Ishikawa (cell line): ENCODE data around the gene RASAL3.

Experiments used
- CEBPB ChIP-seq: IDR thresholded peaks from 2 replicates; pipeline ENCODE4 v1.6.1; 2012
- CREB1 ChIP-seq: IDR thresholded peaks from 2 replicates; pipeline ENCODE4 v1.6.1; 2012; ENCODE audit warnings: low read depth
- EGR1 ChIP-seq: IDR thresholded peaks from 2 replicates; pipeline ENCODE4 v1.6.1; 2012
- EP300 ChIP-seq: IDR thresholded peaks from 2 replicates; pipeline ENCODE4 v1.6.1; 2012; ENCODE audit warnings: borderline replicate concordance
- FOXM1 ChIP-seq: IDR thresholded peaks from 2 replicates; pipeline ENCODE4 v1.6.1; 2012; ENCODE audit warnings: low read depth, borderline replicate concordance
- NFIC ChIP-seq: IDR thresholded peaks from 2 replicates; pipeline ENCODE4 v1.6.1; 2012
- RAD21 ChIP-seq: IDR thresholded peaks from 2 replicates; pipeline ENCODE4 v1.6.1; 2012; ENCODE audit warnings: low read depth
- TAF1 ChIP-seq: IDR thresholded peaks from 2 replicates; pipeline ENCODE4 v1.6.1; 2012; ENCODE audit warnings: low read depth, mild to moderate bottlenecking
- TCF12 ChIP-seq: IDR thresholded peaks from 2 replicates; pipeline ENCODE4 v1.6.1; 2012; ENCODE audit warnings: low read depth
- TEAD4 ChIP-seq: IDR thresholded peaks from 2 replicates; pipeline ENCODE4 v1.6.1; 2012
- YY1 ChIP-seq: IDR thresholded peaks from 2 replicates; pipeline ENCODE4 v1.6.1; 2012; ENCODE audit warnings: low read depth
- ZBTB7A ChIP-seq: IDR thresholded peaks from 2 replicates; pipeline ENCODE4 v1.6.1; 2012; ENCODE audit warnings: low read depth
- TF ChIP-seq, protein P1 (sequence below): IDR thresholded peaks from 2 replicates; pipeline ENCODE4 v1.6.1; 2012
- TF ChIP-seq, protein P2 (sequence below): IDR thresholded peaks from 2 replicates; pipeline ENCODE4 v1.6.1; 2012; ENCODE audit warnings: low read depth, mild to moderate bottlenecking
- TF ChIP-seq, protein P3 (sequence below): IDR thresholded peaks from 2 replicates; pipeline ENCODE4 v1.6.1; 2012

Gene RASAL3

DNA sequence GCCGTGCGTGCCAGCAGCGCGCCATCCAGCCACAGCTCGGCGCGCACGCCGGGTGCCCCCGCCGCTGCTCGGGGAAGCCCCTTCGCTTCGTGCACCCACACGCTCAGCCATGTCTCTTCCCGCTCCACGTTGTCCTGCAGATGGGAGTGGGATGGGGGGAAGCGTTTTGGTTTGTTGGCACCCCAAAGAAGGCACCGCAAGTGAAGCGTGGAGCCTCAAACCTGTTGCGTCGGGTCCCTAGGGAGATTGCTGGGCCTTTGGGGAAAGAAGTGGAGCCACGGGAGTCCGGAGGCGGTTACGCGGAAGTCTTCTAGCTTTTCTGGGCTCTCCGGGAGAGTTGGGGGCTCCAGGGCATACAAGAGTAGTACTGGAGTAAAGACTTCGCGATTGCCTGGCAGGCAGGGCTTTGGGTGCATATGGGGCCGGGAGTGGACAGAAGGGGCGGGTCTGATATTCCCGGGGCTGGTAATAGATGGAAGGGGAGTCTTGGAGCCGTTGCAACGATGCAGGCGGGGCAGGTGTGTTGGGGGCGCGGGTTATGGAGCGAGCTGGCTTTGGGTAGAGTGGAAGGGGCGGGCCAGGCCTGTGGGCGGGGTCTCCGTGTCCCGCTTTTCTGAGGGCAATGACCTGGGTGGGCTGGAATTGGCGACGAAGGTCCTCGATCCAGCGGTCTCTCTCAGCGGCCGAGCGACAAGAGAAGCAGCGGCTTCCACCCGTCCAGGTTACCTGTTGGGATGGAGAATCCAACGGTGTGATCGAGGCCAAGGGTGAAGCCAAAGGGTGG lies 6.5 kb downstream of the RASAL3 start:
- TF ChIP-seq EP300 (no peak), CEBPB (no peak), TAF1 (no peak), NFIC (no peak), RAD21 (no peak), FOXM1 (no peak), ZBTB7A (no peak), EGR1 (no peak), CREB1 (no peak), YY1 (no peak), TEAD4 (no peak), TCF12 (no peak)
- TF ChIP-seq, protein P1, sequence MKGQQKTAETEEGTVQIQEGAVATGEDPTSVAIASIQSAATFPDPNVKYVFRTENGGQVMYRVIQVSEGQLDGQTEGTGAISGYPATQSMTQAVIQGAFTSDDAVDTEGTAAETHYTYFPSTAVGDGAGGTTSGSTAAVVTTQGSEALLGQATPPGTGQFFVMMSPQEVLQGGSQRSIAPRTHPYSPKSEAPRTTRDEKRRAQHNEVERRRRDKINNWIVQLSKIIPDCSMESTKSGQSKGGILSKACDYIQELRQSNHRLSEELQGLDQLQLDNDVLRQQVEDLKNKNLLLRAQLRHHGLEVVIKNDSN: no peak
- TF ChIP-seq, protein P2, sequence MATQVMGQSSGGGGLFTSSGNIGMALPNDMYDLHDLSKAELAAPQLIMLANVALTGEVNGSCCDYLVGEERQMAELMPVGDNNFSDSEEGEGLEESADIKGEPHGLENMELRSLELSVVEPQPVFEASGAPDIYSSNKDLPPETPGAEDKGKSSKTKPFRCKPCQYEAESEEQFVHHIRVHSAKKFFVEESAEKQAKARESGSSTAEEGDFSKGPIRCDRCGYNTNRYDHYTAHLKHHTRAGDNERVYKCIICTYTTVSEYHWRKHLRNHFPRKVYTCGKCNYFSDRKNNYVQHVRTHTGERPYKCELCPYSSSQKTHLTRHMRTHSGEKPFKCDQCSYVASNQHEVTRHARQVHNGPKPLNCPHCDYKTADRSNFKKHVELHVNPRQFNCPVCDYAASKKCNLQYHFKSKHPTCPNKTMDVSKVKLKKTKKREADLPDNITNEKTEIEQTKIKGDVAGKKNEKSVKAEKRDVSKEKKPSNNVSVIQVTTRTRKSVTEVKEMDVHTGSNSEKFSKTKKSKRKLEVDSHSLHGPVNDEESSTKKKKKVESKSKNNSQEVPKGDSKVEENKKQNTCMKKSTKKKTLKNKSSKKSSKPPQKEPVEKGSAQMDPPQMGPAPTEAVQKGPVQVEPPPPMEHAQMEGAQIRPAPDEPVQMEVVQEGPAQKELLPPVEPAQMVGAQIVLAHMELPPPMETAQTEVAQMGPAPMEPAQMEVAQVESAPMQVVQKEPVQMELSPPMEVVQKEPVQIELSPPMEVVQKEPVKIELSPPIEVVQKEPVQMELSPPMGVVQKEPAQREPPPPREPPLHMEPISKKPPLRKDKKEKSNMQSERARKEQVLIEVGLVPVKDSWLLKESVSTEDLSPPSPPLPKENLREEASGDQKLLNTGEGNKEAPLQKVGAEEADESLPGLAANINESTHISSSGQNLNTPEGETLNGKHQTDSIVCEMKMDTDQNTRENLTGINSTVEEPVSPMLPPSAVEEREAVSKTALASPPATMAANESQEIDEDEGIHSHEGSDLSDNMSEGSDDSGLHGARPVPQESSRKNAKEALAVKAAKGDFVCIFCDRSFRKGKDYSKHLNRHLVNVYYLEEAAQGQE: no peak
- TF ChIP-seq, protein P3, sequence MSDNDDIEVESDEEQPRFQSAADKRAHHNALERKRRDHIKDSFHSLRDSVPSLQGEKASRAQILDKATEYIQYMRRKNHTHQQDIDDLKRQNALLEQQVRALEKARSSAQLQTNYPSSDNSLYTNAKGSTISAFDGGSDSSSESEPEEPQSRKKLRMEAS: no peak

DNA sequence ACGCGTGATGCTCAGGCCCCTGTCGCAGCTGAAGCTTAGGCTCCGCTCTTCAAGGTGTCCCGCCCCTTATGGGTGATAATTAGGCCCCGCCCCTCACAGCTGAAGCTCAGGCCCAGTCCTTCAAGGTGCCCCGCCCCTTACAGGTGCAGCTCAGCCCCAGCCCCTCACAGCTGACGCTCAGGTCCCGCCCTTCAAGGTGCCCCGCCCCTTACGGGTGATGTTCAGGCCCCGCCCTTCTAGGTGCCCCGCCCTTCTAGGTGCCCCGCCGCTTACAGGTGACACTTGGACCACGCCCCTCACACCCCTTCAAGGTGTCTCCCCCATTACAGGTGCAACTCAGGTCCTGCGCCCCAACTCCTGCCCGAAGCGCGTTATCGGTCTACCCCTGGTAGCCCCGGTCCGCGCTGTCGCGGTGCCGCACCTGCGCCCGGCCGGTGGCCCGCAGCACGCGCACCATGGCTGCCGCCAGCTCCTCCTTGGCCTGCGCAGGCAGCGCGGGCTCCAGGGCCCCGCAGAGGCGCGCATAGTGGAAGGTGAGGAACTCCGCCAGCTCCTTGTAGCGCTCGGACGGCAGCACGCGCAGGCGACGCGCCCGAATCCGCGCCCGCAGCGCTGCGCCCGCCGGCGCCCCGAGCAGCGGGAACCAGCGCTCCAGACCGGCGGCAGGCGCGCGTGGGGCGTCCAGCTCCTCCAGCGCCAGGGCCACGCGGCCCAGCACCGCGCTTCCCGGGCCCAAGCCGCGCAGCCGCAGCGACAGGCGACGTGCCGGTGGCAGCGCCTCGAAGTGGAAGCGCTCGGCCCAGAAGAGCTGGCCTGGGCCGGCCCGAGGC lies 7.3 kb downstream of the RASAL3 start:
- no peak for TF ChIP-seq RAD21
- TF ChIP-seq, protein P2: no peak

DNA sequence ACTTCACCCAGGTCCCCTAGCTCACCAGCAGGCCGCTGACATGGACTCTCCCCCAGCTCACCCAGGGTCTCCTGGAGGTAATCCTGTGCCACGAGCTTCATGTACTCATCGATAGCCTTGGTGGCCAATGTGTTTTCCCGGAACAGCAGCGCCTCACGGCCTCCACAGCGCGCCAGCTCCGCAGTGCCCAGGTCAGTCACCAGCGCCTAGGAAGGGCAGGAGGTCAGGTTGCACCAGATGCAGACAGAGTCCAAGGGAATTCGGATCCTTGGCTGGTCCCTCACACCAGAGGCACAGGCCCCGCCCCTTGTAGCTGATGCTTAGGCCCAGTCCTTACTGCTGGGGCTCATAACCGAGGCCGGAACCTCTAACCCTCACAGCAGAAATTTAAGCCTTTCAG lies 7.9 kb downstream of the RASAL3 start:
- TF ChIP-seq TEAD4 (no peak), FOXM1 (no peak), CREB1 (no peak), TAF1 (no peak), RAD21 (no peak)
- TF ChIP-seq, protein P3: no peak
- TF ChIP-seq, protein P1: no peak

DNA sequence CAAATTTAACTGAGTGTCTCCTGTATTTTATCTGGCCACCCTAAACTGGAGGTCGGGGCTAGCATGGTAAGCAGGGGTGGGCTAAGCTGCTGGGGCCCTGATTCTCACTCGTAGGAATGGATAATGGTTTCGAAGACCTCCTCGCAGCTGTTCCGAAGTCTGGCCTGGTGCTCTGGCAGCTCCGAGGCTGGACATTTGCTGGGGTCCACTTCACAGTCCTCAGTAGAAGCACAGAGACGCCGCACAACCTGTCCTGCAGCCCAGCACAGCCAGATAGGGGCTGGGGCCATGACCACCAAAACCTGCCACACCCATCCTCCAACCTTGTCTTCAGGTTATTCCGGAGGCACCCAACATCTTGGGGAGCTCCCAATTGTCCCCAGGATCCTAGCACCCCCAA lies 8.3 kb downstream of the RASAL3 start:
- no peak for TF ChIP-seq CREB1
- no peak for TF ChIP-seq RAD21
- TF ChIP-seq, protein P3: no peak
- TF ChIP-seq EGR1: no peak

DNA sequence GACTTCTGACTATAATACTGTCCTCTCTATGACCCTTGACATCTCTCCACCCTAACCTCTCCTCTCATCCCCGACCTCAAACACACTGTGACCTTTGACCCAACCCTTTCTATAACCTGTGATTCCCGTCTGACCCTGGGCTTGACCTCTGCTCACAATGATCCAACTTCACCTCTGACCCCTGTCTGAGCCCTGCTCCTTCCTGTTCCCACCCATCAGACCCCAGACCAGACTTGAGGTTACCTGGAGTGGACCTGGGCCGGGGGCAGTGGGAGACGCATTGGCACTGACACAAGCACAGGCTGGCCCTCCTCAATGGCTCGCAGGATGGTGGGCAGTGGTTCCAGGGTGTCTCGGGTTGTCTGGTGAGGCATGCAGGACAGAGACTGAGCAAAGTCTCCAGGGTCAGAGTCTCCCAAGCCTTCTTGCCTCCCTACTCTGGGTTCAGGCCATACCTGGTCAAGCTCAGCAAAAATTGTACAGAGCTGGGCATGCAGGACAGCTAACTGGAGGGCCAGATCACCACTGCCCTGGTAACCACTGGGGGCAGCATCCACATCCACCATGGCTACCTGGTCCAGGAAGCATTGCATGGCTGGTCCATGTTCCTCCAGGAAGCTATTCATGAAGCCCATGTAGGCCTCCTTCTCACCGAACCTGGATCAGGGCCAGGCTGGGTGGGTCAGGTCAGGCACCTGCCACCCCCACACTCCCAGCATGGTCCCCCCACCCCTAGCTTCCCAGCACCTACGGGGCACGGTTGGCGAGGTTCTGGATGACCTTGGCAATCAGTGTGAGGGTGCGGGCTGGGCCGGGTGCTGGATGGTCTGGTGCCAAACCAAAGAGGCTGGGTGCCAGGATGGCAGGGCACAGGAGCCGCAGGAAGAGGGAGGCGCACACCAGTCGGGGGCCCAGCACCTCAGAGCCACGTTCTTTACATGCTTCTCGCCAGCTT lies 10.2 kb downstream of the RASAL3 start:
- no peak for TF ChIP-seq YY1
- TF ChIP-seq NFIC: no peak
- TF ChIP-seq CREB1: no peak
- TF ChIP-seq, protein P1: no peak
- TF ChIP-seq TEAD4: no peak
- TF ChIP-seq FOXM1: no peak
- TF ChIP-seq ZBTB7A: no peak
- no peak for TF ChIP-seq RAD21
- TF ChIP-seq, protein P2: no peak
- no peak for TF ChIP-seq CEBPB
- no peak for TF ChIP-seq TAF1
- TF ChIP-seq TCF12: no peak
- TF ChIP-seq EGR1: no peak
